Fibroblast of villous mesenchyme (primary cell): Measurements from ENCODE around the gene CDH13. TPM values are rescaled to one million over a fixed set of nuclear protein-coding genes. Genes with fewer than 3 reads are reported as not detected.

Experiments
- DNase-seq: peaks from one replicate; pipeline ENCODE4 v3.0.0-alpha.2; 2010; ENCODE audit warnings: low read depth
- H3K4me3 ChIP-seq: 2 replicates; pipeline ENCODE4 v1.5.1; 2011; ENCODE audit warnings: low read depth, mild to moderate bottlenecking, low read length
- total RNA-seq: library from RNA; depleted of rRNA; stranded (reverse); fragments of >200 nt; gene quantifications from 2 replicates; pipeline ENCODE4 v1.2.3, GENCODE V29; 2012
- TF ChIP-seq, protein P1 (sequence below): IDR thresholded peaks from 2 replicates; pipeline ENCODE4 v1.5.1; 2012; ENCODE audit warnings: low read depth, mild to moderate bottlenecking, low read length; ENCODE audit not compliant: insufficient read depth

CDH13 gene
- total RNA-seq, 1 donor, result 47.5 TPM

DNA sequence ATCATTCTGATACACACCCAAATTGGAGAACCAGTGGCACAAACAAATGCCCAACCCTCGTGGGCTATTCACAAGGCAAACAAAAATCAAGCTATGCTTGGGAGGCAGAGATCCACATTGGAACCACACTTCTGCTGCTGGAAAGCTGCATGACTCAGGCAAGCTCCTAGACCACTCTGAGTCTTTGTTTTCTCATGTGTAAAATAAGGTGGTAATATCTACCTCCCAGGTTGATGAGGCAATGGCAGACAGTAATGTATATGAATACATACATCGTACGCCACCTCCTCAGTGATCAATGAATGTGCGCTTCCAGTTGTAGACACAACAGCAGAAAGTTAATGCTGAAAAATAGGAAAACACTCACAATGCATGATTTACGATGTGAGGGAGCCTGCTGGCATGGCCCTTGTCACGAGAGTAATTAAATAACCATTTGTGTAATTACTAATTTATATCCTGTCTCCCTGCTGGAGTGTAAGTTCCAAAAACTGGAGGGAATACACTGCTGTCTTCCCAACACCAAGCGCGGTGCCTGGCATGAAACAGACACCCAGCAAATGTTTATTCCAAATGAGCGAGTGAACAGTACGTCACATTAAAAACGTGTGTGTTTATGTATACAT is 1111.1 kb downstream of the CDH13 start:
- DNase-seq, result no peak
- TF ChIP-seq, protein P1, sequence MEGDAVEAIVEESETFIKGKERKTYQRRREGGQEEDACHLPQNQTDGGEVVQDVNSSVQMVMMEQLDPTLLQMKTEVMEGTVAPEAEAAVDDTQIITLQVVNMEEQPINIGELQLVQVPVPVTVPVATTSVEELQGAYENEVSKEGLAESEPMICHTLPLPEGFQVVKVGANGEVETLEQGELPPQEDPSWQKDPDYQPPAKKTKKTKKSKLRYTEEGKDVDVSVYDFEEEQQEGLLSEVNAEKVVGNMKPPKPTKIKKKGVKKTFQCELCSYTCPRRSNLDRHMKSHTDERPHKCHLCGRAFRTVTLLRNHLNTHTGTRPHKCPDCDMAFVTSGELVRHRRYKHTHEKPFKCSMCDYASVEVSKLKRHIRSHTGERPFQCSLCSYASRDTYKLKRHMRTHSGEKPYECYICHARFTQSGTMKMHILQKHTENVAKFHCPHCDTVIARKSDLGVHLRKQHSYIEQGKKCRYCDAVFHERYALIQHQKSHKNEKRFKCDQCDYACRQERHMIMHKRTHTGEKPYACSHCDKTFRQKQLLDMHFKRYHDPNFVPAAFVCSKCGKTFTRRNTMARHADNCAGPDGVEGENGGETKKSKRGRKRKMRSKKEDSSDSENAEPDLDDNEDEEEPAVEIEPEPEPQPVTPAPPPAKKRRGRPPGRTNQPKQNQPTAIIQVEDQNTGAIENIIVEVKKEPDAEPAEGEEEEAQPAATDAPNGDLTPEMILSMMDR, result no peak
- no peak overlapping the region for H3K4me3 ChIP-seq

DNA sequence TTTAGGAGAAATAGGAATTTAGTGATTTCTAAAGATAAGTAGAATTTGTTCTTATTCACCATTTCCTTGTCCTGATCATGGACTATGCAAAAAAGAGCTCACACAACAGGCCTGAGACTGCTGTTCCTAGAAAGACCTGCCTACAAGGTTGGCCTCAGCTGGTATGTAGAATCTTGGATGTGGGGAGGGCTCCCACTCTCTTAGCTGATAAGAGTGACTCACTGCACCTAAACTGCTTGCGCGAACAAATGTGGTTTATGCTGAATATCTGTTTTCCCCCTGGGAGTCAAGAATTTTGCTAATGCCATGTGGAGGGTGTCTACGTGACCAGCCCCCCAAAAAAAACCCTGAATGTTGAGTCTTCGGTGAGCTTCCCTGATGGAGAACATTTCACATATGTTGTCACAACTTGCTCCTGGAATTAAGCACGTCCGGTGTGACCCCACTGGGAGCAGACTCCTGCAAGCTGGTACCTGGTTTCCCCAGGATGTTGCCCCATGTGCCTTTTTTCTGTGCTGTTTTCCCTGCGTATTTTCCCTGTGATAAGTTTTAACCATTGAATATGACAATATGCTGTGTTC is 1112.2 kb downstream of the CDH13 start:
- TF ChIP-seq, protein P1, result no peak
- DNase-seq, result no peak
- H3K4me3 ChIP-seq, result no peak overlapping the region

DNA sequence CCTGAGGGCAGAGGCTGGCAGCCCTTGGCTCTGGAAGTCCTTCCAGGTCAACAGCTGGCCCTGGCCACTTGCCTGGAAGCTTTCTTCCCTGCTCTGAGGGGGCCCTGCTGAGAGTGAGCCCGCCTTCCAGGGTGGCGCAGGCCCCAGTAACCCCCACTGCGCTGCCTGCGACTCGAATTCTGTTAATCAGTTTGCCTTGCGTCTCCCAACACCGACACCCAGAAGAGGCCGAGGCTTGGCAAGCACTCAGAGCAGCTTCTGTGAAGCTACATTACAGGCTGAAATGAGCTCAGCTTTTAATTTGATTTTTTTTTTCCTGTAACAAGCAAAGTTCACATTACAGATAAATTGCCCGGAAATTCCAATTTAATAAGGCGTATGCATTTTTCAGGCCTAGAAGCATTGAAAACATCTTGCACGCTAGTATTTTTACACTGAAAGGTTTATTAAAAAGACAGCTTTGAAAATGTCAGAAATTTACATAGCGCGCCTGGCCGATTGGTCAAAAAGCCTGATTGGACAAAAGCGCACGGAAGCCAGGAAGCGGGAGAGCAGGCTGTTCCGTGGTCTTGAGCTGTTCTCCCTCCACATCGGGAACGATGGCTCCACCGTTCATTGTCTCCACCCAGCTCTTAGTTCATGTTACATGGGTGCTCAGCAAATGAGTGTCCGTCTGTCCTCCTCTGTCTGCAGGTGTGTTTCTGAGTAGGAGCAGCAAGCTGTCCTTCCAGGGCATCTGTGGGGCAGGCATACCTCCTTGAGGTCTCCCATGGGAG is 1115.5 kb downstream of the CDH13 start:
- no peak for DNase-seq
- H3K4me3 ChIP-seq, result no peak overlapping the region
- TF ChIP-seq, protein P1, result no peak

DNA sequence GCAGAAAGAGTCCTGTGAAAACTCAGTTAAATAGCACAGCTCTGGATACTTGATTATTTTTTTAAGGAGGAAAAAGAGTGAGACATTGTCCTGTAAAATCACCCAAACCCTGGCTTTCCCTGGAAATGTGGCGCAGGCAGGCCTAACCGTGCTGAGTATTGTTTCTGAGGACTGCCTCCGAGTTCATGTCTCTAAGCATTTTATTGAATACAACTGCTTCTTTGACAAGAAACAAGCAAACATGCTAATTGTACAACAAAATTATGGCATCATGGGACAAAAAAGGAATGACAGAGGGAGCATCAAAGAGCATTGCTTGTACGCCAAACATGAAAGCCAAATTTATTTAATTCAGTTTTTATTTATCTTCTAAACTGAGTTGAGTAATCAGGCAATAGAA is 1116.5 kb downstream of the CDH13 start:
- DNase-seq, result no peak
- no peak overlapping the region for H3K4me3 ChIP-seq
- TF ChIP-seq, protein P1, result no peak

GRCh38 chr16:83743720-83744119 is 1117.0 kb downstream of the CDH13 start:
- no peak for DNase-seq
- TF ChIP-seq, protein P1, result no peak
- H3K4me3 ChIP-seq, result no peak overlapping the region

GRCh38 chr16:83744441-83744981 is 1117.7 kb downstream of the CDH13 start:
- TF ChIP-seq, protein P1, result no peak
- H3K4me3 ChIP-seq, result no peak overlapping the region
- DNase-seq, result peak; percentile 45
